Fibroblast of skin of back (primary cell): ENCODE measurements around the gene E2F4.

Experiments used
- DNase-seq: peaks from one replicate; pipeline ENCODE4 v3.0.0-alpha.2; 2013

The E2F4 gene

GRCh38 chr16:67157892-67158635, 33.9 kb upstream of the E2F4 start:
- no peak for DNase-seq

GRCh38 chr16:67158637-67159600, 33.0 kb upstream of the E2F4 start:
- DNase-seq, result peak; percentile 49

GRCh38 chr16:67161595-67162058, 30.3 kb upstream of the E2F4 start:
- no peak for DNase-seq

- DNase-seq, result no peak
Measured at GRCh38 chr16:67162506-67163163, 29.3 kb upstream of the E2F4 start.

GRCh38 chr16:67163164-67163998, 28.6 kb upstream of the E2F4 start:
- no peak for DNase-seq

GRCh38 chr16:67163999-67164558, 27.9 kb upstream of the E2F4 start:
- no peak for DNase-seq

GRCh38 chr16:67164599-67165061, 27.3 kb upstream of the E2F4 start, which contains the start of gene HSF4:
TSS of gene HSF4 (plus strand) at chr16:67164745. CDS start at chr16:67164812, 67 bp downstream.
- no peak for DNase-seq

GRCh38 chr16:67165121-67166078, 26.6 kb upstream of the E2F4 start:
- DNase-seq, result no peak

GRCh38 chr16:67166110-67166547, 25.8 kb upstream of the E2F4 start:
- DNase-seq, result no peak

- no peak for DNase-seq
Measured at GRCh38 chr16:67166598-67167168, 25.3 kb upstream of the E2F4 start.

GRCh38 chr16:67167588-67167987, 24.4 kb upstream of the E2F4 start:
- no peak for DNase-seq

GRCh38 chr16:67169011-67169451, 22.9 kb upstream of the E2F4 start:
- no peak for DNase-seq

- no peak for DNase-seq
Measured at GRCh38 chr16:67169642-67170167, 22.2 kb upstream of the E2F4 start.

GRCh38 chr16:67170168-67170948, 21.6 kb upstream of the E2F4 start, which contains the start of gene NOL3:
TSS of gene NOL3 (plus strand) at chr16:67170538.
- peak; percentile 86 for DNase-seq

GRCh38 chr16:67170949-67171649, 20.9 kb upstream of the E2F4 start:
- DNase-seq, result no peak

GRCh38 chr16:67173323-67173722, 18.6 kb upstream of the E2F4 start:
- DNase-seq, result no peak

- DNase-seq, result peak; percentile 84
Measured at GRCh38 chr16:67173808-67174705, 17.9 kb upstream of the E2F4 start.
